ENCODE results near the gene PARD3B. TPM values are rescaled to one million over a fixed set of nuclear protein-coding genes. Genes with fewer than 3 reads are reported as not detected.

PARD3B gene
- total RNA-seq, 1 experiment from 2014 or later: 3.9 TPM

- Histone ChIP-seq H3K9me3 (ENCODE audit: low read length) (no peaks in the 10 kb centered on the region), H3K4me1 (ENCODE audit: insufficient read depth, low read length) (no peaks in the 10 kb centered on the region), H3K9ac (ENCODE audit: low read length) (no peak overlapping the region), H3K27me3 (ENCODE audit: low read length) (no peaks in the 10 kb centered on the region), H4K20me1 (ENCODE audit: low read length) (no peaks in the 10 kb centered on the region), H3K36me3 (ENCODE audit: low read depth, low read length) (no peaks in the 10 kb centered on the region), H3K9me2 (replicated peaks; ENCODE audit: low read length) (no peaks in the 10 kb centered on the region), H2AFZ (ENCODE audit: low read length) (no peak overlapping the region), H3K27ac (ENCODE audit: low read length) (no peak overlapping the region), H3F3A (ENCODE audit: low read length, unreplicated experiment) (no peaks in the 10 kb centered on the region), H3K79me2 (ENCODE audit: low read length) (no peaks in the 10 kb centered on the region), H3K4me3 (ENCODE audit: low read length) (no peak overlapping the region), H3K4me2 (ENCODE audit: low read length) (no peak overlapping the region)
- intact Hi-C loops (cut with micrococcal nuclease): no loop called here
- no TSS peak for BruUV-seq (replicated peaks)
- POLR2A ChIA-PET (ENCODE audit: unreplicated experiment): no interaction called here
- TF ChIP-seq CTCF (conservative IDR thresholded peaks at IDR 0.05; ENCODE audit: low read depth, low read length) (no peak), EZH2phosphoT487 (IDR thresholded peaks at IDR 0.05; ENCODE audit: borderline replicate concordance, low read length) (no peak), EZH2 (IDR thresholded peaks at IDR 0.05; ENCODE audit: low read length, unreplicated experiment) (no peak)
- CTCF ChIA-PET: no interaction called here
- ATAC-seq: no peak
- no peak for DNase-seq
These were observed 317.5 kb downstream of the PARD3B start for GRCh38 chr2:204862809-204863208.

- Histone ChIP-seq H3K9me3 (ENCODE audit: low read length) (no peaks in the 10 kb centered on the region), H3K36me3 (ENCODE audit: low read depth, low read length) (no peaks in the 10 kb centered on the region), H2AFZ (ENCODE audit: low read length) (no peak overlapping the region), H4K20me1 (ENCODE audit: low read length) (no peaks in the 10 kb centered on the region), H3K27ac (ENCODE audit: low read length) (no peak overlapping the region), H3K4me2 (ENCODE audit: low read length) (no peak overlapping the region), H3K79me2 (ENCODE audit: low read length) (no peaks in the 10 kb centered on the region), H3F3A (ENCODE audit: low read length, unreplicated experiment) (no peaks in the 10 kb centered on the region), H3K9me2 (replicated peaks; ENCODE audit: low read length) (no peaks in the 10 kb centered on the region), H3K9ac (ENCODE audit: low read length) (no peak overlapping the region), H3K4me1 (ENCODE audit: insufficient read depth, low read length) (no peaks in the 10 kb centered on the region), H3K27me3 (ENCODE audit: low read length) (no peaks in the 10 kb centered on the region), H3K4me3 (ENCODE audit: low read length) (no peak overlapping the region)
- no peak for DNase-seq
- TF ChIP-seq CTCF (conservative IDR thresholded peaks at IDR 0.05; ENCODE audit: low read depth, low read length): no peak
- no peak for TF ChIP-seq EZH2 (IDR thresholded peaks at IDR 0.05; ENCODE audit: low read length, unreplicated experiment)
- no peak for TF ChIP-seq EZH2phosphoT487 (IDR thresholded peaks at IDR 0.05; ENCODE audit: borderline replicate concordance, low read length)
- intact Hi-C loops (cut with micrococcal nuclease): no loop called here
- CTCF ChIA-PET: no interaction called here
- BruUV-seq (replicated peaks): no TSS peak
- no peak for ATAC-seq
- POLR2A ChIA-PET (ENCODE audit: unreplicated experiment): no interaction called here
These were observed 318.1 kb downstream of the PARD3B start for GRCh38 chr2:204863336-204863735.

GRCh38 chr2:204869132-204869823 lies 324.0 kb downstream of the PARD3B start:
- no peaks in the 10 kb centered on the region for H3K9me3 ChIP-seq (ENCODE audit: low read length)
- H3K79me2 ChIP-seq (ENCODE audit: low read length): no peaks in the 10 kb centered on the region
- no peaks in the 10 kb centered on the region for H3K4me1 ChIP-seq (ENCODE audit: insufficient read depth, low read length)
- no peak for TF ChIP-seq EZH2 (IDR thresholded peaks at IDR 0.05; ENCODE audit: low read length, unreplicated experiment)
- TF ChIP-seq CTCF (conservative IDR thresholded peaks at IDR 0.05; ENCODE audit: low read depth, low read length): no peak
- no peak for TF ChIP-seq EZH2phosphoT487 (IDR thresholded peaks at IDR 0.05; ENCODE audit: borderline replicate concordance, low read length)
- ChIA-PET POLR2A (ENCODE audit: unreplicated experiment) (no interaction called here), CTCF (no interaction called here)
- H3F3A ChIP-seq (ENCODE audit: low read length, unreplicated experiment): no peaks in the 10 kb centered on the region
- intact Hi-C loops (cut with micrococcal nuclease): no loop called here
- H3K27me3 ChIP-seq (ENCODE audit: low read length): no peaks in the 10 kb centered on the region
- no peak overlapping the region for H2AFZ ChIP-seq (ENCODE audit: low read length)
- DNase-seq: no peak
- H3K4me2 ChIP-seq (ENCODE audit: low read length): no peak overlapping the region
- no peaks in the 10 kb centered on the region for H3K36me3 ChIP-seq (ENCODE audit: low read depth, low read length)
- H3K9ac ChIP-seq (ENCODE audit: low read length): no peak overlapping the region
- H3K27ac ChIP-seq (ENCODE audit: low read length): no peak overlapping the region
- H3K9me2 ChIP-seq (replicated peaks; ENCODE audit: low read length): no peaks in the 10 kb centered on the region
- ATAC-seq: no peak
- no TSS peak for BruUV-seq (replicated peaks)
- H4K20me1 ChIP-seq (ENCODE audit: low read length): no peaks in the 10 kb centered on the region
- H3K4me3 ChIP-seq (ENCODE audit: low read length): no peak overlapping the region

Measured in PC-3 (cell line).